ENCODE measurements around the gene RASGRF1.

GRCh38 chr15:79002581-79002980 is 88.0 kb downstream of the RASGRF1 start:
- TF ChIP-seq CTCF (conservative IDR thresholded peaks at IDR 0.05; ENCODE audit: low read depth, low read length) (no peak), EZH2 (IDR thresholded peaks at IDR 0.05; ENCODE audit: low read length, unreplicated experiment) (no peak)
